ENCODE measurements around the gene TNIK.
"Not testable (repeated sequence)": the region's sequence is repeated elsewhere in the genome, so short reads cannot be mapped to it uniquely, and the experiment has no call there.

TNIK gene

GRCh38 chr3:171123915-171124314 is 336.3 kb downstream of the TNIK start:
- FAIRE-seq: no peak
- no peak for TF ChIP-seq SPI1 (IDR thresholded peaks at IDR 0.05; ENCODE audit: low read depth, low read length)
- no peak for TF ChIP-seq TAF1 (IDR thresholded peaks at IDR 0.05; ENCODE audit: low read depth, low read length)
- no peak for TF ChIP-seq POLR2AphosphoS5 (IDR thresholded peaks at IDR 0.05; ENCODE audit: low read depth, low read length)
- no peak for TF ChIP-seq POLR2A (IDR thresholded peaks at IDR 0.05; ENCODE audit: low read depth, low read length)
- no peak for TF ChIP-seq POU2F2 (IDR thresholded peaks at IDR 0.05; ENCODE audit: low read depth, low read length)
- TF ChIP-seq PAX5 (IDR thresholded peaks at IDR 0.05; ENCODE audit: insufficient read depth, low read length, severe bottlenecking): no peak
- no peak for DNase-seq (ENCODE audit: insufficient read length, low spot score)

GRCh38 chr3:171122861-171123260 is 337.3 kb downstream of the TNIK start:
- no peak for DNase-seq (ENCODE audit: insufficient read length, low spot score)
- TF ChIP-seq POLR2AphosphoS5 (IDR thresholded peaks at IDR 0.05; ENCODE audit: low read depth, low read length): no peak
- TF ChIP-seq POU2F2 (IDR thresholded peaks at IDR 0.05; ENCODE audit: low read depth, low read length): no peak

GRCh38 chr3:171122240-171122639 is 338.0 kb downstream of the TNIK start:
- TF ChIP-seq SPI1 (IDR thresholded peaks at IDR 0.05; ENCODE audit: low read depth, low read length) (no peak), POU2F2 (IDR thresholded peaks at IDR 0.05; ENCODE audit: low read depth, low read length) (no peak), POLR2AphosphoS5 (IDR thresholded peaks at IDR 0.05; ENCODE audit: low read depth, low read length) (no peak), PAX5 (IDR thresholded peaks at IDR 0.05; ENCODE audit: insufficient read depth, low read length, severe bottlenecking) (no peak), POLR2A (IDR thresholded peaks at IDR 0.05; ENCODE audit: low read depth, low read length) (no peak), TAF1 (IDR thresholded peaks at IDR 0.05; ENCODE audit: low read depth, low read length) (no peak)
- DNase-seq (ENCODE audit: insufficient read length, low spot score) (no peak), FAIRE-seq (no peak)

More at GRCh38 chr3:171122861-171123260, 337.3 kb downstream of the TNIK start:
- no peak for FAIRE-seq

DNA sequence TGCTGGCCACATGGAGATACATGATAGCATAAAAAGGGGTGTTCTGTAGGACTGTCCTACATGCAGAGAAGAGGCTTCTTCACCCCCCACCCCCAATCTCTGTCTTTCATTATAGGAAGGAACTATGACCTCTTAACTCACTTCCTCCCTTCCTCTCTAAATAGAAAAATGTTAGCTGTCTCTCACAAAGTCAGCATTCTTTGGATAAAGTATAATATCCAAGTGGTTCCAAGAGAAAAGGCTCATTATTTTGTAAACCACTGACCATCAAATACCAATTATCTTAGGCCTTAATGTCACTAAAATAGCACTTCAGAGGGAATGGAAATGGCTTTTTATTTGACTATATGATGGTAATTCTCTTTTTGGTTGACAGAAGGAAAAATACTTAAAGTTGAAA is 338.4 kb downstream of the TNIK start:
- DNase-seq (ENCODE audit: insufficient read length, low spot score): no peak
- no peak for FAIRE-seq
- TF ChIP-seq TAF1 (IDR thresholded peaks at IDR 0.05; ENCODE audit: low read depth, low read length) (no peak), SPI1 (IDR thresholded peaks at IDR 0.05; ENCODE audit: low read depth, low read length) (no peak), PAX5 (IDR thresholded peaks at IDR 0.05; ENCODE audit: insufficient read depth, low read length, severe bottlenecking) (no peak), POLR2A (IDR thresholded peaks at IDR 0.05; ENCODE audit: low read depth, low read length) (no peak), POLR2AphosphoS5 (IDR thresholded peaks at IDR 0.05; ENCODE audit: low read depth, low read length) (no peak), POU2F2 (IDR thresholded peaks at IDR 0.05; ENCODE audit: low read depth, low read length) (no peak)

GRCh38 chr3:171119402-171119801 is 340.8 kb downstream of the TNIK start:
- not testable (repeated sequence) for FAIRE-seq; DNase-seq (ENCODE audit: insufficient read length, low spot score)

DNA sequence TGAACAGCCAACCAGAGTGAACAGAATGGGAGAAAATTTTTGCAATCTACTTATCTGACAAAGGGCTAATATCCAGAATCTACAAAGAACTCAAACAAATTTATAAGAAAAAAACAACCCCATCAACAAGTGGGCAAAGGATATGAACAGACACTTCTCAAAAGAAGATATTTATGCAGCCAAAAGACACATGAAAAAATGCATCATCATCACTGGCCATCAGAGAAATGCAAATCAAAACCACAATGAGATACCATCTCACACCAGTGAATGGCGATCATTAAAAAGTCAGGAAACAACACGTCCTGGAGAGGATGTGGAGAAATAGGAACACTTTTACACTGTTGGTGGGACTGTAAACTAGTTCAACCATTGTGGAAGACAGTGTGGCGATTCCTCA is 341.2 kb downstream of the TNIK start:
- DNase-seq (ENCODE audit: insufficient read length, low spot score); FAIRE-seq: not testable (repeated sequence)

DNA sequence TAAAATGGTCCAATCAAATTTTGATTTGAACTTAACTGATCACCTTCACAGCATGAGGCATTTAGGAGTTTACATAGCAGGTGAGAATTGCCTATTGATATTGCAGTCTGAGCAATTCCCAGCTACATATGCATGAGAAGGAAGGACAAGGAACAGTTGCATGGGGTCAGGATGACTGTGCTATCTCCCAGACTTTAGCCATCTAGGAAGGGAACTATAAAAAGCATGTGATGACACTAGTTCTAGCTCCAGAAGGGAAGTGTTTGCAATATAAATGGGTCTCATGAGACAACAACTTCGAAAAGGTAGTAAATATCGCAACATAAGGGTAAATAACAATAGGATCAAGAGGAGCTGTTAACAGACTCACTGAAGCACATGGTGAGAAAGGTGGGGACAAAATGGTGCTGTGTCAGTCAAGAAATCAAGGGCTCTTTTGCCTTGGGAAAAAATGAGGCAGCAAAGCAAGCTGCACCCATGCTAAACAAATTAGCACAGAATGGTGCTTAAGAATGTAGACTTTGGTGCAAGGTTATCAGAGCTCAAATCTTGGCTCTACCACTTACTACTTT is 343.3 kb downstream of the TNIK start:
- no peak for TF ChIP-seq TAF1 (IDR thresholded peaks at IDR 0.05; ENCODE audit: low read depth, low read length)
- TF ChIP-seq SPI1 (IDR thresholded peaks at IDR 0.05; ENCODE audit: low read depth, low read length): no peak
- TF ChIP-seq POU2F2 (IDR thresholded peaks at IDR 0.05; ENCODE audit: low read depth, low read length): no peak
- no peak for TF ChIP-seq POLR2A (IDR thresholded peaks at IDR 0.05; ENCODE audit: low read depth, low read length)
- no peak for TF ChIP-seq POLR2AphosphoS5 (IDR thresholded peaks at IDR 0.05; ENCODE audit: low read depth, low read length)
- no peak for TF ChIP-seq PAX5 (IDR thresholded peaks at IDR 0.05; ENCODE audit: insufficient read depth, low read length, severe bottlenecking)
- DNase-seq (ENCODE audit: insufficient read length, low spot score) (no peak), FAIRE-seq (no peak)

DNA sequence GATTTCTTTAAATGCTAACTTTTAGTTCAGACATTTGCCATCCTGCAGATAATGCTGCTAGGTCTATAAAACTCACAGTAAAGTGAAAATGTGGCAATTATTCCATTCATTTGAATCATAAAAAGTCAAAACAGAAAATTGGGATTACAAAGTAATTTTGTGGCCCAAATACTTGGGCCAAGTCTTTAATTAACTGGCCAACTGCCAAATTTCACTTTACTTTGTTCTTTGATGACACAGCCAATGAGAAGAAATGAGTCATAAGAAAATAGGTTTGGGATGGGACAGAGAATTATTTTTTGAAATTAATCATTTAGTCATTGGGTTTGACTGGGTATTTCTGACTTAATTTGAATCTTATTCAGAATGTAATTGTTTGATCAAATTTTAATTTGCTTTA is 343.8 kb downstream of the TNIK start:
- DNase-seq (ENCODE audit: insufficient read length, low spot score) (no peak), FAIRE-seq (no peak)
- no peak for TF ChIP-seq SPI1 (IDR thresholded peaks at IDR 0.05; ENCODE audit: low read depth, low read length)
- TF ChIP-seq POLR2A (IDR thresholded peaks at IDR 0.05; ENCODE audit: low read depth, low read length): no peak
- no peak for TF ChIP-seq PAX5 (IDR thresholded peaks at IDR 0.05; ENCODE audit: insufficient read depth, low read length, severe bottlenecking)
- no peak for TF ChIP-seq POLR2AphosphoS5 (IDR thresholded peaks at IDR 0.05; ENCODE audit: low read depth, low read length)
- TF ChIP-seq TAF1 (IDR thresholded peaks at IDR 0.05; ENCODE audit: low read depth, low read length): no peak
- no peak for TF ChIP-seq POU2F2 (IDR thresholded peaks at IDR 0.05; ENCODE audit: low read depth, low read length)

DNA sequence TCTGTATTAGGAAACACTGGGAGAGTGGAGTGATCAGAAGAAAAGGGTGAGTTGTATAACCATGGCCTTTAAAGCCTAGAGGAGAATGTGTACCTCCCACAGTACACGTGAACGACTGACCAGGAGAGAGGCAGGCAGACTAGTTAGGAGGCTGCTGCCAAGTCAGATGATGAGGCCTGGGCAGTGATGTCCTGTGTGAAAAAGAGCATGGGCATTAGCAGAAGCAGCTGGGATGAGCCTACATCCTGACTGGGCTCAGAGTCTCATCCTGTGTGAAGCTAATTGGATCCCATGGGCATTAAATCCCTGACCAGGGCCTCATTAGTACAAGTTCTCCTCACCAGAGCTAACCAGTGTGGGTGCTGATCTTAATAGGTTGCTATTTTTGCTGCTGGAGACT is 344.5 kb downstream of the TNIK start:
- DNase-seq (ENCODE audit: insufficient read length, low spot score) (no peak), FAIRE-seq (no peak)
- no peak for TF ChIP-seq SPI1 (IDR thresholded peaks at IDR 0.05; ENCODE audit: low read depth, low read length)
- no peak for TF ChIP-seq POLR2AphosphoS5 (IDR thresholded peaks at IDR 0.05; ENCODE audit: low read depth, low read length)
- no peak for TF ChIP-seq PAX5 (IDR thresholded peaks at IDR 0.05; ENCODE audit: insufficient read depth, low read length, severe bottlenecking)
- TF ChIP-seq POU2F2 (IDR thresholded peaks at IDR 0.05; ENCODE audit: low read depth, low read length): no peak
- no peak for TF ChIP-seq TAF1 (IDR thresholded peaks at IDR 0.05; ENCODE audit: low read depth, low read length)
- no peak for TF ChIP-seq POLR2A (IDR thresholded peaks at IDR 0.05; ENCODE audit: low read depth, low read length)

GRCh38 chr3:171113716-171114115 is 346.5 kb downstream of the TNIK start:
- FAIRE-seq: no peak
- TF ChIP-seq TAF1 (IDR thresholded peaks at IDR 0.05; ENCODE audit: low read depth, low read length) (no peak), PAX5 (IDR thresholded peaks at IDR 0.05; ENCODE audit: insufficient read depth, low read length, severe bottlenecking) (no peak), SPI1 (IDR thresholded peaks at IDR 0.05; ENCODE audit: low read depth, low read length) (no peak), POU2F2 (IDR thresholded peaks at IDR 0.05; ENCODE audit: low read depth, low read length) (no peak), POLR2A (IDR thresholded peaks at IDR 0.05; ENCODE audit: low read depth, low read length) (no peak)
- DNase-seq (ENCODE audit: insufficient read length, low spot score): no peak

- DNase-seq (ENCODE audit: insufficient read length, low spot score) (no peak), FAIRE-seq (no peak)
- TF ChIP-seq SPI1 (IDR thresholded peaks at IDR 0.05; ENCODE audit: low read depth, low read length) (no peak), POU2F2 (IDR thresholded peaks at IDR 0.05; ENCODE audit: low read depth, low read length) (no peak), POLR2AphosphoS5 (IDR thresholded peaks at IDR 0.05; ENCODE audit: low read depth, low read length) (no peak), POLR2A (IDR thresholded peaks at IDR 0.05; ENCODE audit: low read depth, low read length) (no peak), TAF1 (IDR thresholded peaks at IDR 0.05; ENCODE audit: low read depth, low read length) (no peak)
These were observed 349.5 kb downstream of the TNIK start for GRCh38 chr3:171110715-171111114.

Data from GM12891 (cell line).